ENCODE results near the gene ASCC1.

DNA sequence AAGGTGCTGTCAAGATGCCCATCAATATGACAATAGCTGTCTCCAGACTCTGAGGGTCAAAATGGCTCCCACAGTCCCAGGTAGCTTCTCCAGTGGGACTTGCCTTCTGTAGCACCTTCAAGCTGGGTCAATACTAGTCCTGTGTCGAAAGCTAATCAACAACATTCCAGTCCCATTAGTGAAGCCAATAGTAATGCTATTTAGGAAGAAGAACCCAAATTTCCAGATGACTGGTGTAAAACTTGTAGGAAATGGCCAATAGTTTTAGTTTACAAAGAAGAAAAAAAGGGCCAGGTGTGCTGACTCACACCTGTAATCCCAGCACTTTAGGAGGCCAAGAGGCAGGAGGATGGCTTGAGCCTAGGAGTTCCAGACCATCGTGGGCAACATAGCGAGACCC lies 125.8 kb downstream of the ASCC1 start:
- TF ChIP-seq, protein P1, sequence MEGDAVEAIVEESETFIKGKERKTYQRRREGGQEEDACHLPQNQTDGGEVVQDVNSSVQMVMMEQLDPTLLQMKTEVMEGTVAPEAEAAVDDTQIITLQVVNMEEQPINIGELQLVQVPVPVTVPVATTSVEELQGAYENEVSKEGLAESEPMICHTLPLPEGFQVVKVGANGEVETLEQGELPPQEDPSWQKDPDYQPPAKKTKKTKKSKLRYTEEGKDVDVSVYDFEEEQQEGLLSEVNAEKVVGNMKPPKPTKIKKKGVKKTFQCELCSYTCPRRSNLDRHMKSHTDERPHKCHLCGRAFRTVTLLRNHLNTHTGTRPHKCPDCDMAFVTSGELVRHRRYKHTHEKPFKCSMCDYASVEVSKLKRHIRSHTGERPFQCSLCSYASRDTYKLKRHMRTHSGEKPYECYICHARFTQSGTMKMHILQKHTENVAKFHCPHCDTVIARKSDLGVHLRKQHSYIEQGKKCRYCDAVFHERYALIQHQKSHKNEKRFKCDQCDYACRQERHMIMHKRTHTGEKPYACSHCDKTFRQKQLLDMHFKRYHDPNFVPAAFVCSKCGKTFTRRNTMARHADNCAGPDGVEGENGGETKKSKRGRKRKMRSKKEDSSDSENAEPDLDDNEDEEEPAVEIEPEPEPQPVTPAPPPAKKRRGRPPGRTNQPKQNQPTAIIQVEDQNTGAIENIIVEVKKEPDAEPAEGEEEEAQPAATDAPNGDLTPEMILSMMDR (IDR thresholded peaks at IDR 0.05; ENCODE audit: low read depth, low read length, poor library complexity, severe bottlenecking): no peak
- TF ChIP-seq EZH2phosphoT487 (IDR thresholded peaks at IDR 0.05; ENCODE audit: borderline replicate concordance, low read length): no peak
